ENCODE results near the gene SNRPB. TPM values are rescaled to one million over a fixed set of nuclear protein-coding genes. Genes with fewer than 3 reads are reported as not detected.

The SNRPB gene
- total RNA-seq, 1 experiment from 2014 or later, result 462 TPM

DNA sequence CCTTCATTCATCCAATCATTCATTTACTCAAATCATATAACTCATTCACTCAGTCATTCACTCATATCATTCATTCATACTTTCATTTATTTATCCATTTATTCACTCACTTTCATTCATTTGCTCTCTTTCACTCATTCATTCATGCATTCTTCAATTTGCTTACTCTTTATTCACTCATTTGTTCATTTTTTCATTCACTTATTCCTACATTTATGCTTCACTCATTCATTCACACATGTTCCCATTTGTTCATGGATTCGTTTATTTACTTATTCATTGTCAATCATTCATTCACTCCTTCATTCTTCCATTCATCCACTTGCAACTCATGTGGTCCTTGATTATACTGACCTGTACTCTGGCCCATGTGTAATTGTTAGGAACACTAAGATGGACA is 39.4 kb downstream of the SNRPB start:
- Mint-ChIP-seq H3K4me1 (no peaks in the 10 kb centered on the region), H3K9me3 (no peaks in the 10 kb centered on the region; a peak in 1 of 5 replicates), H3K4me3 (no peak overlapping the region), H3K27ac (no peak overlapping the region), H3K27me3 (ENCODE audit: low read depth) (peaks cover 11% of the 10 kb centered on the region), H3K36me3 (ENCODE audit: insufficient read depth in 1 of 3, low read depth in 3 of 3) (no peaks in the 10 kb centered on the region)
- Histone ChIP-seq H4K91ac (ENCODE audit: insufficient read length, low read depth, low read length) (no peak overlapping the region), H3K27me3 (ENCODE audit: insufficient read depth, low read length) (no peaks in the 10 kb centered on the region), H3K79me2 (ENCODE audit: insufficient read depth, low read length) (no peaks in the 10 kb centered on the region), H3K14ac (ENCODE audit: insufficient read depth, low read length) (no peak overlapping the region), H3K56ac (ENCODE audit: insufficient read length, low read depth, low read length) (no peak overlapping the region), H3K79me1 (ENCODE audit: insufficient read depth, low read depth, low read length, poor library complexity, severe bottlenecking) (no peaks in the 10 kb centered on the region), H2AK5ac (ENCODE audit: insufficient read length, low read length) (no peak overlapping the region), H2BK5ac (ENCODE audit: insufficient read length, low read length) (no peak overlapping the region), H3K9ac (ENCODE audit: extremely low read depth, insufficient read length, low read length) (no peak overlapping the region), H2BK15ac (ENCODE audit: low read depth, low read length) (no peak overlapping the region), H4K8ac (replicated peaks; ENCODE audit: insufficient read length, low read depth, low read length) (no peak overlapping the region), H3K18ac (ENCODE audit: insufficient read length, low read depth, low read length) (no peak overlapping the region), H3T11ph (ENCODE audit: low read length) (no peak overlapping the region), H2AFZ (ENCODE audit: low read length) (no peak overlapping the region), H3K4ac (ENCODE audit: low read depth, low read length) (no peak overlapping the region), H4K20me1 (ENCODE audit: control insufficient read depth, insufficient read depth, insufficient read length) (no peaks in the 10 kb centered on the region), H2BK120ac (ENCODE audit: low read depth, low read length, poor library complexity, severe bottlenecking) (no peak overlapping the region), H2BK20ac (ENCODE audit: low read depth, low read length, poor library complexity, severe bottlenecking) (no peak overlapping the region), H2BK12ac (ENCODE audit: insufficient read length, low read depth, low read length) (no peak overlapping the region), H3K4me2 (ENCODE audit: insufficient read depth, insufficient read length, low read length) (no peak overlapping the region), H3K23me2 (ENCODE audit: insufficient read length, low read depth, low read length, poor library complexity, severe bottlenecking) (no peaks in the 10 kb centered on the region), H3K27ac (ENCODE audit: insufficient read length, low read depth, low read length) (no peak overlapping the region), H3K23ac (ENCODE audit: insufficient read length, low read depth, low read length) (no peak overlapping the region), H3K4me1 (ENCODE audit: insufficient read depth, low read length) (no peaks in the 10 kb centered on the region), H3K9me3 (ENCODE audit: control insufficient read depth, low read depth, low read length) (no peaks in the 10 kb centered on the region), H4K5ac (ENCODE audit: insufficient read length, low read depth, low read length) (no peak overlapping the region)
- TF ChIP-seq, protein P1, sequence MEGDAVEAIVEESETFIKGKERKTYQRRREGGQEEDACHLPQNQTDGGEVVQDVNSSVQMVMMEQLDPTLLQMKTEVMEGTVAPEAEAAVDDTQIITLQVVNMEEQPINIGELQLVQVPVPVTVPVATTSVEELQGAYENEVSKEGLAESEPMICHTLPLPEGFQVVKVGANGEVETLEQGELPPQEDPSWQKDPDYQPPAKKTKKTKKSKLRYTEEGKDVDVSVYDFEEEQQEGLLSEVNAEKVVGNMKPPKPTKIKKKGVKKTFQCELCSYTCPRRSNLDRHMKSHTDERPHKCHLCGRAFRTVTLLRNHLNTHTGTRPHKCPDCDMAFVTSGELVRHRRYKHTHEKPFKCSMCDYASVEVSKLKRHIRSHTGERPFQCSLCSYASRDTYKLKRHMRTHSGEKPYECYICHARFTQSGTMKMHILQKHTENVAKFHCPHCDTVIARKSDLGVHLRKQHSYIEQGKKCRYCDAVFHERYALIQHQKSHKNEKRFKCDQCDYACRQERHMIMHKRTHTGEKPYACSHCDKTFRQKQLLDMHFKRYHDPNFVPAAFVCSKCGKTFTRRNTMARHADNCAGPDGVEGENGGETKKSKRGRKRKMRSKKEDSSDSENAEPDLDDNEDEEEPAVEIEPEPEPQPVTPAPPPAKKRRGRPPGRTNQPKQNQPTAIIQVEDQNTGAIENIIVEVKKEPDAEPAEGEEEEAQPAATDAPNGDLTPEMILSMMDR (conservative IDR thresholded peaks at IDR 0.05), result no peak
- no CpG with 5 or more reads among the region's 1 CpG for WGBS (ENCODE audit: extremely low coverage, insufficient read length, low lambda C conversion rate)
- DNase-seq, result no peak
